GM23338 (cell line): Measurements from ENCODE around the gene ITPRID1. TPM values are rescaled to one million over a fixed set of nuclear protein-coding genes. Genes with fewer than 3 reads are reported as not detected.

Experiments
- ATAC-seq: fragments of 200-7000 bp; cut with Tn5 transposase; 3 replicates; pipeline ENCODE4 v1.9.1; 2020
- DNase-seq: peaks from one replicate; pipeline ENCODE4 v3.0.0-alpha.2; 2015; ENCODE audit warnings: low spot score
- H2AFZ ChIP-seq: fragments of 200-600 bp; sonication (generic); 2 replicates; pipeline ENCODE4 v1.8.0; 2016; ENCODE audit warnings: antibody characterized with exemption, mild to moderate bottlenecking, moderate library complexity
- H3F3A ChIP-seq: fragments of 200-600 bp; sonication (generic); replicated peaks from 2 replicates; pipeline ENCODE4 v1.8.0; 2017; ENCODE audit warnings: antibody characterized with exemption, mixed run types, low read depth
- H3K27ac ChIP-seq: fragments of 200-600 bp; sonication (generic); 2 replicates; pipeline ENCODE4 v1.6.1; 2016; ENCODE audit warnings: low read depth
- H3K27me3 ChIP-seq: fragments of 200-600 bp; sonication (generic); 2 replicates; pipeline ENCODE4 v1.8.0; 2016; ENCODE audit warnings: mild to moderate bottlenecking, mixed run types, moderate library complexity; ENCODE audit not compliant: insufficient read depth
- H3K36me3 ChIP-seq: fragments of 200-600 bp; sonication (generic); 2 replicates; pipeline ENCODE4 v1.8.0; 2016; ENCODE audit warnings: mild to moderate bottlenecking; ENCODE audit not compliant: insufficient read depth
- H3K4me1 ChIP-seq: fragments of 200-600 bp; sonication (generic); 2 replicates; pipeline ENCODE4 v1.8.0; 2016; ENCODE audit warnings: mild to moderate bottlenecking, moderate library complexity; ENCODE audit not compliant: insufficient read depth
- H3K4me2 ChIP-seq: fragments of 200-600 bp; sonication (generic); 2 replicates; pipeline ENCODE4 v1.7.1; 2017; ENCODE audit warnings: mixed run types
- H3K4me3 ChIP-seq: fragments of 200-600 bp; sonication (generic); 2 replicates; pipeline ENCODE4 v1.6.1; 2016; ENCODE audit warnings: mixed run types
- H3K79me2 ChIP-seq: fragments of 200-600 bp; sonication (generic); replicated peaks from 2 replicates; pipeline ENCODE4 v1.8.0; 2017; ENCODE audit warnings: mild to moderate bottlenecking; ENCODE audit not compliant: insufficient read depth
- H3K9me2 ChIP-seq: fragments of 200-600 bp; sonication (generic); 2 replicates; pipeline ENCODE4 v1.8.0; 2017; ENCODE audit not compliant: insufficient read depth
- H4K20me1 ChIP-seq: fragments of 200-600 bp; sonication (generic); replicated peaks from 2 replicates; pipeline ENCODE4 v1.8.0; 2017; ENCODE audit warnings: mild to moderate bottlenecking; ENCODE audit not compliant: insufficient read depth
- H3K27ac Mint-ChIP-seq: 2 replicates; pipeline ENCODE4 v1.8.0; 2020; ENCODE audit warnings: inconsistent platforms, mild to moderate bottlenecking, moderate library complexity, mixed read lengths
- H3K27me3 Mint-ChIP-seq: 3 replicates; pipeline ENCODE4 v1.8.0; 2022; ENCODE audit warnings: low read depth, mild to moderate bottlenecking, moderate library complexity, mixed read lengths, inconsistent platforms; ENCODE audit not compliant: insufficient read depth, poor library complexity
- H3K36me3 Mint-ChIP-seq: 3 replicates; pipeline ENCODE4 v1.8.0; 2021; ENCODE audit warnings: low read depth, mild to moderate bottlenecking, inconsistent platforms, moderate library complexity, mixed read lengths
- H3K4me1 Mint-ChIP-seq: 3 replicates; pipeline ENCODE4 v1.8.0; 2020; ENCODE audit warnings: mild to moderate bottlenecking, inconsistent platforms, mixed read lengths
- H3K4me3 Mint-ChIP-seq: 3 replicates; pipeline ENCODE4 v1.8.0; 2021; ENCODE audit warnings: moderate library complexity, mild to moderate bottlenecking, inconsistent platforms, mixed read lengths
- H3K9me3 Mint-ChIP-seq: 3 replicates; pipeline ENCODE4 v1.8.0; 2020; ENCODE audit warnings: moderate library complexity, mild to moderate bottlenecking, inconsistent platforms, mixed read lengths
- EZH2 ChIP-seq: fragments of 200-600 bp; sonication (generic); IDR thresholded peaks from one replicate; pipeline ENCODE4 v1.8.0; 2017; ENCODE audit warnings: antibody characterized with exemption, mild to moderate bottlenecking, low read depth; ENCODE audit not compliant: unreplicated experiment
- NANOG ChIP-seq: IDR thresholded peaks from 2 replicates; pipeline ENCODE4 v1.6.1; 2016; ENCODE audit warnings: antibody characterized with exemption, borderline replicate concordance
- REST ChIP-seq: IDR thresholded peaks from one replicate; pipeline ENCODE4 v1.6.1; 2018; ENCODE audit warnings: antibody characterized with exemption; ENCODE audit not compliant: unreplicated experiment
- STAT1 ChIP-seq: IDR thresholded peaks from one replicate; pipeline ENCODE4 v1.6.1; 2016; ENCODE audit warnings: antibody characterized with exemption; ENCODE audit not compliant: unreplicated experiment
- ZNF114 ChIP-seq: fragments of 250-450 bp; sonication (Bioruptor Pico); IDR thresholded peaks from 2 replicates; pipeline ENCODE4 v1.5.0; 2020; ENCODE audit warnings: mild to moderate bottlenecking, moderate library complexity
- polyA plus RNA-seq: library from polyadenylated mRNA; unstranded; fragments of >200 nt; fragmentation: Nextera tagmentation; extraction: Ambion mirVana; gene quantifications from 2 replicates; pipeline ENCODE4 v1.2.1, GENCODE V29; 2016
- total RNA-seq: library from RNA; depleted of rRNA; stranded (reverse); fragments of >200 nt; shearing (Covaris generic); gene quantifications from 2 replicates; pipeline ENCODE4 v1.2.3, GENCODE V29; 2014
- TF ChIP-seq, protein P1 (sequence below), 2 experiments: fragments of 200-600 bp in 1 of 2; sonication (generic) in 1 of 2; conservative IDR thresholded peaks; 2 replicates each; pipeline versions ENCODE4 v1.5.1 to v1.6.1; 2016 to 2017; ENCODE audit warnings: antibody characterized with exemption in 2 of 2, low read depth in 2 of 2, mild to moderate bottlenecking in 2 of 2, moderate library complexity in 1 of 2
- TF ChIP-seq, protein P2 (sequence below): IDR thresholded peaks from 2 replicates; pipeline ENCODE4 v1.6.1; 2016; ENCODE audit warnings: antibody characterized with exemption
- TF ChIP-seq, protein P3 (sequence below): fragments of 250-450 bp; sonication (Bioruptor Pico); IDR thresholded peaks from 2 replicates; pipeline ENCODE4 v1.5.0; 2020; ENCODE audit warnings: mild to moderate bottlenecking, moderate library complexity

The ITPRID1 gene
- total and polyA plus RNA-seq, 2 experiments from 2014 or later, result 0.05 to 0.45 TPM

GRCh38 chr7:31476073-31476745, 37.7 kb upstream of the ITPRID1 start:
- peaks cover 21% of the 10 kb centered on the region for H3K9me2 ChIP-seq
- no peaks in the 10 kb centered on the region for H3F3A ChIP-seq
- H3K36me3 Mint-ChIP-seq, result 0 out of 3 replicates have a peak, but pooled peaks cover 3% of the 10 kb centered on the region
- TF ChIP-seq, protein P1, sequence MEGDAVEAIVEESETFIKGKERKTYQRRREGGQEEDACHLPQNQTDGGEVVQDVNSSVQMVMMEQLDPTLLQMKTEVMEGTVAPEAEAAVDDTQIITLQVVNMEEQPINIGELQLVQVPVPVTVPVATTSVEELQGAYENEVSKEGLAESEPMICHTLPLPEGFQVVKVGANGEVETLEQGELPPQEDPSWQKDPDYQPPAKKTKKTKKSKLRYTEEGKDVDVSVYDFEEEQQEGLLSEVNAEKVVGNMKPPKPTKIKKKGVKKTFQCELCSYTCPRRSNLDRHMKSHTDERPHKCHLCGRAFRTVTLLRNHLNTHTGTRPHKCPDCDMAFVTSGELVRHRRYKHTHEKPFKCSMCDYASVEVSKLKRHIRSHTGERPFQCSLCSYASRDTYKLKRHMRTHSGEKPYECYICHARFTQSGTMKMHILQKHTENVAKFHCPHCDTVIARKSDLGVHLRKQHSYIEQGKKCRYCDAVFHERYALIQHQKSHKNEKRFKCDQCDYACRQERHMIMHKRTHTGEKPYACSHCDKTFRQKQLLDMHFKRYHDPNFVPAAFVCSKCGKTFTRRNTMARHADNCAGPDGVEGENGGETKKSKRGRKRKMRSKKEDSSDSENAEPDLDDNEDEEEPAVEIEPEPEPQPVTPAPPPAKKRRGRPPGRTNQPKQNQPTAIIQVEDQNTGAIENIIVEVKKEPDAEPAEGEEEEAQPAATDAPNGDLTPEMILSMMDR (conservative IDR thresholded peaks at IDR 0.05; ENCODE audit: low read depth in 2 of 2), result peak; percentile 19 to 41
- no peak for TF ChIP-seq ZNF114 (CRISPR knock-in tag)
- TF ChIP-seq STAT1, result no peak
- no peak for TF ChIP-seq EZH2
- TF ChIP-seq, protein P2, sequence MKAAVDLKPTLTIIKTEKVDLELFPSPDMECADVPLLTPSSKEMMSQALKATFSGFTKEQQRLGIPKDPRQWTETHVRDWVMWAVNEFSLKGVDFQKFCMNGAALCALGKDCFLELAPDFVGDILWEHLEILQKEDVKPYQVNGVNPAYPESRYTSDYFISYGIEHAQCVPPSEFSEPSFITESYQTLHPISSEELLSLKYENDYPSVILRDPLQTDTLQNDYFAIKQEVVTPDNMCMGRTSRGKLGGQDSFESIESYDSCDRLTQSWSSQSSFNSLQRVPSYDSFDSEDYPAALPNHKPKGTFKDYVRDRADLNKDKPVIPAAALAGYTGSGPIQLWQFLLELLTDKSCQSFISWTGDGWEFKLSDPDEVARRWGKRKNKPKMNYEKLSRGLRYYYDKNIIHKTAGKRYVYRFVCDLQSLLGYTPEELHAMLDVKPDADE, result no peak
- no peak for TF ChIP-seq REST
- TF ChIP-seq NANOG, result no peak
- TF ChIP-seq, protein P3, sequence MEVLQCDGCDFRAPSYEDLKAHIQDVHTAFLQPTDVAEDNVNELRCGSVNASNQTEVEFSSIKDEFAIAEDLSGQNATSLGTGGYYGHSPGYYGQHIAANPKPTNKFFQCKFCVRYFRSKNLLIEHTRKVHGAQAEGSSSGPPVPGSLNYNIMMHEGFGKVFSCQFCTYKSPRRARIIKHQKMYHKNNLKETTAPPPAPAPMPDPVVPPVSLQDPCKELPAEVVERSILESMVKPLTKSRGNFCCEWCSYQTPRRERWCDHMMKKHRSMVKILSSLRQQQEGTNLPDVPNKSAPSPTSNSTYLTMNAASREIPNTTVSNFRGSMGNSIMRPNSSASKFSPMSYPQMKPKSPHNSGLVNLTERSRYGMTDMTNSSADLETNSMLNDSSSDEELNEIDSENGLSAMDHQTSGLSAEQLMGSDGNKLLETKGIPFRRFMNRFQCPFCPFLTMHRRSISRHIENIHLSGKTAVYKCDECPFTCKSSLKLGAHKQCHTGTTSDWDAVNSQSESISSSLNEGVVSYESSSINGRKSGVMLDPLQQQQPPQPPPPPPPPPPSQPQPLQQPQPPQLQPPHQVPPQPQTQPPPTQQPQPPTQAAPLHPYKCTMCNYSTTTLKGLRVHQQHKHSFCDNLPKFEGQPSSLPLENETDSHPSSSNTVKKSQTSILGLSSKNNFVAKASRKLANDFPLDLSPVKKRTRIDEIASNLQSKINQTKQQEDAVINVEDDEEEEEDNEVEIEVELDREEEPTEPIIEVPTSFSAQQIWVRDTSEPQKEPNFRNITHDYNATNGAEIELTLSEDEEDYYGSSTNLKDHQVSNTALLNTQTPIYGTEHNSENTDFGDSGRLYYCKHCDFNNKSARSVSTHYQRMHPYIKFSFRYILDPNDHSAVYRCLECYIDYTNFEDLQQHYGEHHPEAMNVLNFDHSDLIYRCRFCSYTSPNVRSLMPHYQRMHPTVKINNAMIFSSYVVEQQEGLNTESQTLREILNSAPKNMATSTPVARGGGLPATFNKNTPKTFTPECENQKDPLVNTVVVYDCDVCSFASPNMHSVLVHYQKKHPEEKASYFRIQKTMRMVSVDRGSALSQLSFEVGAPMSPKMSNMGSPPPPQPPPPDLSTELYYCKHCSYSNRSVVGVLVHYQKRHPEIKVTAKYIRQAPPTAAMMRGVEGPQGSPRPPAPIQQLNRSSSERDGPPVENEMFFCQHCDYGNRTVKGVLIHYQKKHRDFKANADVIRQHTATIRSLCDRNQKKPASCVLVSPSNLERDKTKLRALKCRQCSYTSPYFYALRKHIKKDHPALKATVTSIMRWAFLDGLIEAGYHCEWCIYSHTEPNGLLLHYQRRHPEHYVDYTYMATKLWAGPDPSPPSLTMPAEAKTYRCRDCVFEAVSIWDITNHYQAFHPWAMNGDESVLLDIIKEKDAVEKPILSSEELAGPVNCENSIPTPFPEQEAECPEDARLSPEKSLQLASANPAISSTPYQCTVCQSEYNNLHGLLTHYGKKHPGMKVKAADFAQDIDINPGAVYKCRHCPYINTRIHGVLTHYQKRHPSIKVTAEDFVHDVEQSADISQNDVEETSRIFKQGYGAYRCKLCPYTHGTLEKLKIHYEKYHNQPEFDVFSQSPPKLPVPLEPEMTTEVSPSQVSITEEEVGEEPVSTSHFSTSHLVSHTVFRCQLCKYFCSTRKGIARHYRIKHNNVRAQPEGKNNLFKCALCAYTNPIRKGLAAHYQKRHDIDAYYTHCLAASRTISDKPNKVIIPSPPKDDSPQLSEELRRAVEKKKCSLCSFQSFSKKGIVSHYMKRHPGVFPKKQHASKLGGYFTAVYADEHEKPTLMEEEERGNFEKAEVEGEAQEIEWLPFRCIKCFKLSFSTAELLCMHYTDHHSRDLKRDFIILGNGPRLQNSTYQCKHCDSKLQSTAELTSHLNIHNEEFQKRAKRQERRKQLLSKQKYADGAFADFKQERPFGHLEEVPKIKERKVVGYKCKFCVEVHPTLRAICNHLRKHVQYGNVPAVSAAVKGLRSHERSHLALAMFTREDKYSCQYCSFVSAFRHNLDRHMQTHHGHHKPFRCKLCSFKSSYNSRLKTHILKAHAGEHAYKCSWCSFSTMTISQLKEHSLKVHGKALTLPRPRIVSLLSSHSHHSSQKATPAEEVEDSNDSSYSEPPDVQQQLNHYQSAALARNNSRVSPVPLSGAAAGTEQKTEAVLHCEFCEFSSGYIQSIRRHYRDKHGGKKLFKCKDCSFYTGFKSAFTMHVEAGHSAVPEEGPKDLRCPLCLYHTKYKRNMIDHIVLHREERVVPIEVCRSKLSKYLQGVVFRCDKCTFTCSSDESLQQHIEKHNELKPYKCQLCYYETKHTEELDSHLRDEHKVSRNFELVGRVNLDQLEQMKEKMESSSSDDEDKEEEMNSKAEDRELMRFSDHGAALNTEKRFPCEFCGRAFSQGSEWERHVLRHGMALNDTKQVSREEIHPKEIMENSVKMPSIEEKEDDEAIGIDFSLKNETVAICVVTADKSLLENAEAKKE (CRISPR knock-in tag), result no peak
- ATAC-seq (no peak), DNase-seq (no peak)
- H3K27me3 Mint-ChIP-seq, result peaks cover 2% of the 10 kb centered on the region
- H3K9me3 Mint-ChIP-seq, result no peaks in the 10 kb centered on the region; the same call in 2 of the 3 replicates
- no peak overlapping the region for H3K4me2 ChIP-seq
- no peaks in the 10 kb centered on the region for H3K36me3 ChIP-seq
- no peaks in the 10 kb centered on the region for H4K20me1 ChIP-seq
- peaks cover 32% of the 10 kb centered on the region for H3K4me1 ChIP-seq
- no peaks in the 10 kb centered on the region for H3K79me2 ChIP-seq
- no peaks in the 10 kb centered on the region for H3K27me3 ChIP-seq
- no peak overlapping the region for H3K27ac ChIP-seq
- H2AFZ ChIP-seq, result no peak overlapping the region; the same call in 1 of the 2 replicates
- H3K4me3 Mint-ChIP-seq, result no peak overlapping the region
- H3K27ac Mint-ChIP-seq, result no peak overlapping the region
- no peak overlapping the region for H3K4me3 ChIP-seq
- peaks cover 42% of the 10 kb centered on the region for H3K4me1 Mint-ChIP-seq
